Ammon's horn (tissue), 1 donor: ENCODE data around the gene DBNL.

Source experiments
- DNase-seq: peaks from one replicate; pipeline ENCODE4 v3.0.0-alpha.2; 2016; ENCODE audit warnings: low spot score

The DBNL gene

GRCh38 chr7:44062180-44062902 is 17.8 kb downstream of the DBNL start:
- DNase-seq, result no peak

- no peak for DNase-seq
These were observed 18.4 kb downstream of the DBNL start for GRCh38 chr7:44062903-44063295.

- no peak for DNase-seq
These were observed 19.0 kb downstream of the DBNL start for GRCh38 chr7:44063547-44063893.

- no peak for DNase-seq
These were observed 19.6 kb downstream of the DBNL start for GRCh38 chr7:44063894-44064651.

- DNase-seq, result no peak
These were observed 20.4 kb downstream of the DBNL start for GRCh38 chr7:44064791-44065430.

- DNase-seq, result peak; percentile 68
These were observed 21.1 kb downstream of the DBNL start, which contains the start of gene PGAM2 for GRCh38 chr7:44065431-44066110. PGAM2 (minus strand) TSS chr7:44065567; CDS start chr7:44065529, 38 bp downstream.

GRCh38 chr7:44066111-44066460 is 21.6 kb downstream of the DBNL start:
- no peak for DNase-seq

GRCh38 chr7:44066494-44067063 is 22.1 kb downstream of the DBNL start:
- no peak for DNase-seq

- no peak for DNase-seq
These were observed 22.8 kb downstream of the DBNL start for GRCh38 chr7:44067064-44067951.

- DNase-seq, result no peak
These were observed 23.6 kb downstream of the DBNL start for GRCh38 chr7:44068054-44068453.

- DNase-seq, result no peak
These were observed 27.3 kb downstream of the DBNL start for GRCh38 chr7:44071726-44072363.

- DNase-seq, result peak; percentile 68
These were observed 28.1 kb downstream of the DBNL start for GRCh38 chr7:44072364-44073231.

GRCh38 chr7:44073664-44074348 is 29.3 kb downstream of the DBNL start:
- peak; percentile 88 for DNase-seq

- no peak for DNase-seq
These were observed 29.8 kb downstream of the DBNL start for GRCh38 chr7:44074349-44074695.

- no peak for DNase-seq
These were observed 31.0 kb downstream of the DBNL start for GRCh38 chr7:44075296-44076075.

- no peak for DNase-seq
These were observed 31.8 kb downstream of the DBNL start for GRCh38 chr7:44076101-44076895.

- no peak for DNase-seq
These were observed 32.6 kb downstream of the DBNL start for GRCh38 chr7:44077061-44077460.

GRCh38 chr7:44077681-44078091 is 33.2 kb downstream of the DBNL start:
- no peak for DNase-seq
